Stimulated activated CD4-positive, alpha-beta T cell treated with anti-CD3 and anti-CD28 coated beads, TNF-alpha, amount 100 ng/mL, for 4 hours (primary cell): ENCODE results near the gene PRKRA.
"Not testable (repeated sequence)": the region's sequence is repeated elsewhere in the genome, so short reads cannot be mapped to it uniquely, and the experiment has no call there.

Source experiments
- DNase-seq, 3 experiments: peaks; one replicate each; pipeline ENCODE4 v3.0.0-alpha.2; 2020; ENCODE audit warnings: low read depth in 3 of 3

PRKRA gene

DNA sequence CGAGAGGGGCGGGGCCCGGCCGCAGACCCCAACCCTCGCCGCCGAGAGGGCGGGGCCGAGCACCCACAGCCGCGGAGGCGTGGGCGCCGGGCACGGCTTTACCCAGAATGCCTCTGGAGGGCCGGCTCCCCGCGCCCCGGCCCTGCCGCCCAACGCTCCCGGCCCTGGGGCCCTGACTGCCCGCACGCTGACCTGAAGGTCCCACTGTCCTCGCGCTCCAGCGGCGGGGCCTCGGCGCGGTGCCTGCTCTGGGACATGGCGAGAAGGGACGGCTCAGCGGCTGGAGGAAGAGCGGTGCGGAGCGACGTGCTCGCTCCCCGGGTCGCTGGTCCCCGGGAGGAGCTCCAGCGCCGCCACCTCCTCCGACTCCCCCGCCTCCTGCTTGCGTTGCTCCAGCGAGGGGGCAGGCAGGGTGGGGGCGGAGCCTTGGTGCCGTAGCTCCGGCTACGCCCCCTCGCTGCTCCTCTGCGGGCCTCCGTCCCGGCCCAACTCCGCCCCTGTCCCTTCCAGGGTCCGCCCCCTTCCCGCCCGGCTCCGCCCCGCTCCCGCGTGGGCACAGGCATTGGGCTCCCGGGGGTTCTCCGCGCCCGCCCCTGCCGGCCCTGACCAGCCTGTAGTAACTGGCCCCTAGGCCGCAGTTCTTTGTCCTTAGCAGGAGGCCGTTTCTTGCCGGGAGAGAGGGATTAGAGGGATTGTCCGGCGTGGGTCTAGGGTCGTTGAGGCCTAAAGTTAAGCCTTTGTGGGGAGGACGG lies at the start of gene PRKRA, which contains the start of gene PJVK:
Gene PRKRA (minus strand): TSS at position 402 of the 752 bp plus-strand sequence. CDS start 145 bp downstream, at position 257.
Gene PJVK (plus strand): TSS at position 605 of the 752 bp plus-strand sequence. CDS start 2,032 bp downstream, outside the sequence.
- DNase-seq: peak; percentile 94 to 95 (median 95)

DNA sequence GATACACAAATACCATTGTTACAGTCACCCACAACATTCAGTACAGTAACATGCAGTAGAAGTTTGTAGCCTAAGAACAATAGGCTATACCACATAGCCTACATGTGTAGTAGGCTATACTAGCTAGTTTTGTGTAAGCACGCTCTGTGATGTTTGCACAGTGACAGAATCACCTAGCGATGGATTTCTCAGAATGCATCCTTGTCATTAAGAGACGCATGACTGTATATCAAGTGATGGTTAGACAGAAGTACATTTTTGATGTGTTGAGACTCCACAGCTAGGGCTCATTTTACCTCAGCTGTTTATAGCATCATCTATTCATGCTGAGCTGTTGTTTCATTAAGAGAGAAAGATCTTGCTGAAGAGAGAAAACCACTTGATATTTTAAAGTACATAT lies 48.7 kb upstream of the PRKRA start:
- DNase-seq: no peak

DNA sequence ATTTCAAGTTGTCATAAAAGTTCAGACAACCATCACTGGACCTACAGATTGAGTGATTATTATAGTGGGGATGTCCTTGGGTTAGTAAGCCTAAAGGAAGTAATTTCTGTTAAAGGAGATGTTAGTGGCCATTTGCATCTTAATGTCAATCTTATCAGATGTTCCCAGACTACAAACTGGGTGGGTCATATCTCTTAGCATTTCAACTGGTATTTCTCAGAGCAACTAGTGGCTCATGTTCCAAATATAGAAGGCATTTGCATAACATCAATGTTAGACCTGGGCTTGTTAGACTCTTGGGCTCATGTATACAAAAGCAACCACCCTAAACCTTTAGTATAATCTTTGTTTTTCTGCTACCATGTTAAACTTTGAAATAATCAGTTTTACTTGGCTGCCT lies 47.2 kb upstream of the PRKRA start:
- no peak for DNase-seq

DNA sequence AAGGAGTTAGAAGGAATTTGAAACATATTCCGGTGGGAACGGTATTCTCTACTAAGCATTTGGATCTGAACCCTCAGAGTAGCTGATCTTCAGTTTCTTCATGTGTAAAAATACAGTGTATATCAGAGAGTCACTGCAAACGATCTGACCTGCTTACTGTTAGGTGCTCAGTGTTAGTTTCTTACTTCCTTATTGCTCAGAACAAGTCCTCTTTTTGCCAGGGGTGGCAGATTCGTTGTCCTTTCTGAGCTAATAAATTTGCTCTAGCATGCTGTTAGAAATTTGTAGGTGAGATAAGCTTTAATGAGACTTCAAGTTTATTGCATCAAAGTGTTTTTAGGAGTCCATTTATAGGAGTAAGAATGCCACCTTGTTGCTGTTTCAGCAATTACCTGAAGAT lies 45.1 kb upstream of the PRKRA start:
- no peak for DNase-seq

DNA sequence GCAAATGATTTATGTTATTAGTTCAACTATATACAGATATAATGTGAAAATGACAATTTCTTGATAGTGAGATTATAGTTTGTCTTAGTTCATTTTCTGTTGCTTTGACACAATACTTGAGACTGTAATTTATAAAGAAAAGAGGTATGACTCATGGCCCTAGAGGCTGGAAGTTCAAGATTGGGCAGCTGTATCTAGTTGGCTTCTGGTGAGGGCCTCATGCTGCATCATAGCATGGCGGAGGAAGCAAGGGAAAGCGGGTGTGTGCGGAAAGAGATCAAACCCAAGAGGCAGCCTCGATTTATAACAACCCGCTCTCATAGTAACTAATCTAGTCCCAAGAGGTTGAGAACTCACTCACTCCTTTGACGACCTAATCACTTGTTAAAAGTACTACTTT lies 40.6 kb upstream of the PRKRA start:
- no peak for DNase-seq

DNA sequence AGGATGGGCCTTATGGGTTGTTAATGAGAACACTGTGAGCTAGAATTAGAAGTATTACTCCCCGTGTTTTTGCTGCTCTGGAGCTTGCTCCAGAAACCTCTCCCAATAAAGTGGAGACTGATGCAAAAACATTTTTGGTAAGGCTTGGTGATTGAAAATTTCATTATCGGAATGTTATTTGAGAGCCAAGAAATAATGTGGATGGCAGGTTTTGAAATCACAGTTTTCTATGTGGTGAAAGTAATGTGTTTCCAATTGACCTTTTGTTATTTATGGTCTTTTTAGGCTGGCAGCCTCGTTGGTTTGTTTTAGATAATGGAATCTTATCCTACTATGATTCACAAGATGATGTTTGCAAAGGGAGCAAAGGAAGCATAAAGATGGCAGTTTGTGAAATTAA lies 34.4 kb upstream of the PRKRA start:
- no peak for DNase-seq

DNA sequence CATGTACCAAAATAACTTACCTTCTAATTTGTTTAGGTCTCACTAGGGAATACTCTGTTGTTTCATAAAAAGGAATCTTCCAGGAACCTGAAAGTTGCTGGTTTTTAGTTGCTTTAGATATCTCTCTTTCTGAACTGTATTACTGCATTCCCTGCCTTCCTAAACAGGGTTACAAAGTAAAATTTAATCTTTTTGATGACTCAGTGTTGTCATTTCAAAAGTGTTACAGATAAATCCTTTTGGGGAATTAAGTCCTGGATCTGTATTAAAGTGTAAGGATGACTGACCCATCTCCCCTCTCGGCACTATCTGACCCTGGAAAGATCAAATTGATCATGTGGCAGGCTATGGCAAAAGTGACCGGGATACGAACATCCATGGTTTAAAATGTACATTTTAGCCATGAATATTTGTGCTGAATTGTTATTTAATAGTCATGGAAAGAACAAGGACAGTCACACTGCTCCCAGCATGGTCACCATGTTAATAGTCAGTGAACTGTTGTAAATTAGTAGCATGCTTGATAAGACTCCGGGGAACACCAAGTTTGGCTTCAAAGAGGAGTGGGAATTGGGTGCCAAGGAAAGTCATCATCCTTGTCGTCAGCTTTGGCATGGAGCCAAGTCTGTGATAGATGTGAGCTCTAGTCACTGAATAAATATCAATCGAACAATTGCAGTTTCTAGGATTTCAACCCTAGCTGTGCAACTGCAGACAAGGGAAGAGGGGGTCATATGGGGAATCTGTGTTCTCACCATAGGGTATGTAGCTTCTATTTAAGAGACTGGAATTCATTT lies 33.5 kb upstream of the PRKRA start:
- no peak for DNase-seq

DNA sequence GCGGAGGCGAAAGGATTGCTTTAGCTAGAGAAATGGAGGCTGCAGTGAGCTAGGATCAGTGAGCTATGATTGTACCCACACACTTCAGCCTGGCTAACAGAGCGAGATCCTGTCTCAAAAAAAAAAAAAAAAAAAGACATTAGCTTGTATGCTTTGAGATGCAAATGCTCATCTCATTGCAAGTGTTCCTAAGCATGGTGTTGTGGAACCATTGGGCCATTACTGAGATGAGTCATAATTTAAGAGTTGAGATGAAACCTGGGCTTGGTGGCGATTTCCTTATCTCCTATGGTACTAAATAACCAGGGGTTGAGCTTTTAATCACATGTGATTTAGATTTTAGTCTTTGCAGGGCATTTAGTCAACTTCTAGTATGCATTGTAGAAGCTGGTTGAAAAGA lies 31.5 kb upstream of the PRKRA start:
- no peak for DNase-seq

DNA sequence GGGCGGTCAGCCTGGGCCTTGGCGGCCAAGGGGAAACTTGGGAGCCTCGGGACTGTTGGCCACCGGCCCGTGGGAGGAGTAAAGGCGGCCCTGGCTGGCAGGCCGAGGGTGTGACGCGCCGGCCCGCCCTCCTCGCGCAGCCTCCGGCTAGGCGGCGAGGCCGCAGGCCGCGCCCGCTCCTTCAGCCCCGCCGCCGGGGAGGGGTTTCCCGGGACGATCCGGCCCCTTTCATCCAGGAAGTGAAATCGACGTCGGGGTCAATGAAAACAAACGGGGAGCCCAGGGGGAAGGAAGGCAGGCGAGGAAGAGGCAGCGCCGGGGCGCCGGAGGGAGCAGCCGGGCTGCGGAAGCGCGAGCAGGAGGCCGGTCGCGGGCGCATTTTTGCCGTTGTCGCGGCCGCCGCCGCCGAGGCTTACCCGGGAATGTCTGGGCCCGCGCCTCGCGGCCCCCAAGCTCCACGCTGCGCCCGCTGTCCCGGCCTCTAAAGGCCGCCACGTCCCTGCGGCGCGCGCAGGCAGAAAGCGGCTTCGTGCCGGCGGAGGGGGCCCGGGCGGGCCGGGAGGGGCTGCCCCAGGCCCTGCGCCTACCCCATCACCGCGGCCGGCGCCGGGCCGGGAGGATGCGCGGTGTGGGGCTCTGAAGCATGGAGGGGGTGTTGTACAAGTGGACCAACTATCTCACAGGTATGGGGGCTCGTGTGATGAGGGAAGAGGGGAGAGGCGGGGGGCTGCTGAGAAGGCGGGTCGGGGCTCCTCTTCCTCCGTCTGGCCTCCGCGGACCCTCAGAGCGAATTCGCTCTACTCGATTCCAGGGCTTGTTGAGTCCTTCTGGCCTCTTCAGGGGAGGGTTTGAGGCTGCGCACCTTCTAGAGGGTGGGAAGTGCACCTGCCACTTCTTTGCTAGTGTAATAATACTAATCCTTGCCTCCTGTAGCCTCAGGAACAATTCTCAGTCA lies 29.5 kb upstream of the PRKRA start, which contains the start of gene PLEKHA3:
Gene PLEKHA3 (plus strand): TSS at position 231 of the 955 bp plus-strand sequence. CDS start 413 bp downstream, at position 644.
- peak; percentile 48 to 70 (median 49) for DNase-seq

DNA sequence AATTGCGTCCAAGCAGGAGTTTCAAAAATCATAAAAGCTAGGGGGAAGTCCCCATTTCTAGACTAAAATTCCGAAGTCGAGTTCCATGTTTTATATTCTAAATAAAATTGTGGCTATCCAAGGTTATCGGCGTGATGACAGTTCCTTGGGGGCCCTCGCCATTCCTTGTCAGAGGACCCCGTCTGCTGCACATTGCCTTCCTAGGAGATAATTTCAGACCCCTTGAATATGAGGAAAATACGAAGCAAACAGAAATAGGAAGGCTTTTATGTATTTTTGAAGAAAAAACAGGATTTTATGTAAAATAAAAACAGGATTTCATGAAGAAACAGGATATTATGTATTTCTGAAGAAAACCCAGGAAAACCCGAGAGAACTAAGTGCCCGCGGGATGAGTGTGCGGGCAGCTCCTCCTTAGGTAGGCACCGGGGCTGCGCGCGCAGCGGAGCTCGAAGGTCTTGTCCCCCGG lies 28.8 kb upstream of the PRKRA start:
- DNase-seq: no peak

DNA sequence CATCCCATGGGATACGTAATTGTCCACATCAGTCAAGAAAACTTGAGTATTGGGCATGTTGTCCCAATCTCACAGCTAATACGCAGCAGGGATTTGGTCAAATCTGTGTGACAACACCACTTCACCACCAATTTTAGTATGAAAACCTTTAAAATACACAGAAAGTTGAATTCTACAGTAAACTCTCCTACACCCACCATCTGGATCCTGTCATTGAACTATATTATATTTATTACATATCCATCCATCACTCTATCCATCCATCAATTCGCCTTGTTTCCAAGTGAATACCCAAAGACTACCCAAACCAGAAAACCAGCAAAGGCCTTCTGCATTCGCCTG lies 28.3 kb upstream of the PRKRA start:
- DNase-seq: no peak

DNA sequence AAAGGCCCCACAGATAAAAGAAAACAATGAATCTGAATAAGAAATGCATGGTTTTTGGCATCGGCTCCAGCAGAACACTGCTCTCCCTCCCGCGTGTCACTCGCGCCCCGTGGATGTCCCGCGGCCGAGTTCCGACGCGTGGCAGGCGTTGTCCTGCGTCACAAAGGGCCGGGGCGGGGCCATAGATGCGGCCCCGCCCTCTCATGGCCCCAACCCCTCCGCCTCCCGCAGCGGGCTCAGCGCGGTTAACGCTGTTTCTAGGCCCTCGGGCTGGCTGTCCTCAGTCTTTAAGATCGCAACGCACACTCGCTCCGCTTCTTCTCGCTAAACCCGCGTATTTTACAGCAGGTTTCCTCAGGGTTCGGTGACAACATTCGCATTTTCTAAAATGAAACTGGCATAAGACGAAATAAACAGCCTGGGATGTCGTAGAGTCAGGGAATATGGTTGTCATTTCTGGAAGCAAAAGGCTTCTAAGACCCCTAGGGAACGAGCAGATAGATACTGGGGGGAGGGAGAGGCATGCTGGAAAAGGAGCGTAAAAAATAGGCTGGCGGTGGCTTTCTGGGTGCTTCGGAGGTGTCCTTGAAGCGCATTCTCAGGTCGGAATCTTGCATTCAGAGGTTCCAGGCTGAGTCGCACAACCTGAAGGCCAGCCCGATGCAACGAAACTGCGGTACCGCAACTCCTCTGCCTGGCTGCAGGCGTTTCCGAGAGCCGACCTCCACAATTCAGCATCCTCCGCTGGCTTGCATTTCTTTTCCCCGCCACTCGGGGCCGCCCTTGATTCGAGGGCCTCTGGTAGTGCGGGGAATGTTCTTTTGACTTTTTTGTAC lies 27.7 kb upstream of the PRKRA start, which contains the start of gene FKBP7:
Gene FKBP7 (minus strand): TSS at position 162 of the 836 bp plus-strand sequence. CDS start 101 bp downstream, at position 61.
- DNase-seq: peak; percentile 61 to 70 (median 70)

DNA sequence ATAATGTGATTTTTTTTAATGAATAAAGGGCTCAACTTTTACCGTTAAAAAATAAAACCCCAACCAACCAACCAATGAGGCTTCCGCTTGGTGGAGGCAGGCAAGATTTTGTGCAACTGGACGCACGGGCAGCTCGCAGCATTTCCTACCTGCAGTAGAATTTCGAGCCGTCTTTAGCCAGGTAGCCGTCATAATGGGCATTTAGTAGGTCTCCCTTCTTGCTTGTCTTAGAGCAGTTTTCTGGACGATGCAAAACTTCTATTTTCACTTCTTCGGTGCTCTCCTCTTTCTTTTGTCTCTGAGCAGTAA lies 27.1 kb upstream of the PRKRA start:
- peak in 1 of 3 experiments; percentile 3 for DNase-seq

DNA sequence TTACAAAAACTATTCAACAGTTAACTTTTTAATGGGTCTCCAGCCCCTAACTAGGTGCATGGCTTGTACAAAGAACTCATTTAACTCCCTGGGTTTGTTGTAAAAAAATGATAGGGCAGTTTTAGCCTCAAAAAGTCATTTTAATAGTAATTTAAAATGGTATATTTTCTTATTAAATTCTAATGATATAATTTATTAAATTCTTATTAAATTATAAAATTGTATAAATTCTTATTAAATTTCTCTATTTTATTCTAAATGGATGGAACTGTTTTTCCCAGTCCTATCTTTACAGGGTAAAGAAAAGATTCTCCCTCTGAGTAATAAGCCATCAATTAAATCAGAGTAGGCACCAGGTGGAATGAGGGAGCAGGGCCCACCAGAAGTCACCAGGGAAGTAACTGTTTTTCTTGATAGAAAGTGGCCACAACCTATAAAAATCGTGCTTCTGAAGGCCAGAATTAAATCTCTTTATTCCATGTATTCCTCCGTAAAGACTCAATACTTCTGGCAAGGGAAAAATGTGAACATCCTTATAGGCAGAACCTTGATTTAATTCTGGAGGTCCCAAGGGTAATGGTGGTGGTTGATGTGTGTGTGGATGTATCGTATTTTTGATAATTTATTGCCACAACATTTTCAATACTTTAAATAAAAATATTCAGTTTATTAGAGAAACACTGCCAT lies 26.6 kb upstream of the PRKRA start:
- no peak for DNase-seq

DNA sequence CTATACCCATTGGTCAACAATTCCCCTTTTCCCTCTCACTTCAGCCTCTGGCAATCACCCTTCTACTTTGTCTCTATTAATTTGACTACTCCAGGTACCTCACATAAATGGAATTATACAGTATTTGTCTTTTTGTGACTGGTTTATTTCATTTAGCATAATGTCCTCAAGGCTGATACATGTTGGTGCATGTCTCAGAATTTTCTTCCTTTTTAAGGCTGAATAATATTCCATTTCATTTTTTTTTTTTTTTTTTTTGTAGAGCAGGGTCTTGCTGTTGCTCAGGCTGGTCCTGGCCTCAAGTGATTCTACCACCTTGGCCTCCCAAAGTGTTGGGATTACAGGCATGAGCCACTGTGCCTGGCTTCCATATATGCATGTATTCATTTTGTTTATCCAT lies 25.5 kb upstream of the PRKRA start:
- DNase-seq: no peak

DNA sequence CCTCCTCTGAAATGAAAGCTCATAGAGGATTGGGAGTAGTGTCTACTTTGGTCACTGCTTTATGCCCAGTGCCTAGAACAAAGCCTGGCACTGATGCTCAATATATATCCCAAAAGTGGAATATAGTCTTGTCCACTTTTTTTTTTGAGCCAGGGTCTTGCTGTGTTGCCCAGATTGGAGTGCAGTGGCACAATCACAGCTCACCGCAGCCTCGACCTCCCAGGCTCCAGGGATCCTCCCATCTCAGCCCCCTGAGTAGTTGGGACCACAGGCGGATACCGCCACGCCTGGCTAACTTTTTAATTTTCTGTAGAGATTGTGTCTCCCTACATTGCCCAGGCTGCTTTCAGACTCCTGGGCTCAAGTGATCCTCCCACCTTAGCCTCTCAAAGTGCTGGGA lies 23.6 kb upstream of the PRKRA start:
- DNase-seq: no peak

DNA sequence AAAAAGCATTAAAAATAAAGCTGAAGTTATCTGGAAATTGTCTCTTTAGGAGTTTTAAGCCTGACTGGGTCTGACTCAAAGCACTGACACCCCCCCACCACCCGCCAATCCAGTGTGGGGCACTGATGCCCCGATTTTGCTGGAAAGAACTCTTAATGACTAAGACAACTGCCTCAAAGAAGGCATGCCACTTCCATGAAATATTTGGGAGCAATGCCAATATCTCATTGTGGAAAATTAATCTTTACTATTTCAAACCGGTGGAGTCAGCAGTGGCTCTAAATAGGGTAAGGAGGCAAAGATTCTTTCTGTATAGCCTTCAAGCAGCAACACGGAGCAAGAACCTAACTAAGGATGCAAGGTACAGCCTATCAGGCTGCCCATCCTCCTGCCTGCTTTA lies 23.0 kb upstream of the PRKRA start:
- no peak for DNase-seq

DNA sequence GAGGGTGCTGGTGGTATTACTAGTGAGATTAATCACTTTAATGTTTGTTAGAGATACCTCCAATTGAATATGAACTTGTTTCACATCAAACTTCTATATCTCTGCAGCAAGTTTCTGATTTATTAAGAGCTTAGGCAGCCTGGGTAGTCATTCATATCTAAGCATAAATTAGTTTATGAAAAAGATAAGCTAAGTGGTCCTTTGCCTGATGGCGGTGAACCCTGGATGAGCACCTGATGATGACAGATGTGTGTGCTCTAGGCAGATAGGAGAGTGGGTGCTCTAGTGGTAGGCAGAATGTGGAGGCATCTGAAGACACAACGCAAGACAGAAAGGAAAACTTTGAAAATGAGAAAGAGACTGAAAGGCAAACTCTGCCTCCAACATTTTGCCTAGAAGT lies 22.4 kb upstream of the PRKRA start:
- DNase-seq: no peak

DNA sequence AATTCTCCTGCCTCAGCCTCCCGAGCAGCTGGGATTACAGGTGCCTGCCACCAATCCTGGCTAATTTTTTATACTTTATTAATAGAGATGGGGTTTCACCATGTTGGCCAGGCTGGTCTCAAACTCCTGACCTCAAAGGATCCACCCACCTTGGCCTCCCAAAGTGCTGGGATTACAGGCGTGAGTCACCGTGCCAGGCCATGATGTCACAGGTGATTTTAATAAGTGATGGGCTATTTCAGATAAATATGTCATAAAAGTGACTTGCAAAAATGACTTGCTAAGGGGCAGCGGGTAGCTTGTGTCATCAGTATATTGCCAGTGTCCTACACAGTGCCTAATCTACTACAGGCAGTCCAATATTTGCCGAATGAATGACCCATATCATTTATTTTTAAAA lies 20.3 kb upstream of the PRKRA start:
- DNase-seq: not testable (repeated sequence)

DNA sequence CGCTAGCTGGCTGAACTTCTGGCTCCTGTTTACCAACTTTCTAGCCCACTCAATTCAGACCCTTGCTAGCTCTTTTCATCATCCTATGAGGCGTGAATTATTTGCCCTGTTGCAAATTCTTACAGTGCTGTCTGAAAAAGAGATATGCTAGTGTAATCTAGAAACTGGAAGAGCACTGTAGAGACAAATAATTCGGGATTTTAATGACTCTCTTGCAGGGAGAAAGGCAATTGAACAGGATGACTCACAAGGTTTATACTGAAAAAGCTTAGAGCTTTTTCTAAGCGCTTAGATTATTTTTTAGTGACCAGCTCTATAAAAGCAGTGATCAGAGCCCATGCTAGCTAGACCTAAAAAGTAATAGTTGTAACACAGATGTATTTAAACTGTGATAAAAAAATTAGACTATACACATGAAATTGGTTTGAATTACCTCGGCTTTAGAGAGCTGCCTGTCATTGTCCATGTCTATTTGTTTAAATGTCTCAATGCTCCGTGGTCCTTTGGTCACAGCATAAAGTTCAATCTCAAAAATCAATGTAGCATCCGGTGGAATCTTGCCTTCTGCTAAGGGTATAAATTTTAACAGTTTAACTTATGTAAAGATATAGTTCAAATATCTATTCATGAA lies 18.4 kb upstream of the PRKRA start:
- DNase-seq: no peak
